ENCODE data around the gene MTX2. TPM values are rescaled to one million over a fixed set of nuclear protein-coding genes. Genes with fewer than 3 reads are reported as not detected.
A peak's percentile ranks its signal among the peaks of the same experiment; 100 is the strongest.
"Not testable (repeated sequence)": the region's sequence is repeated elsewhere in the genome, so short reads cannot be mapped to it uniquely, and the experiment has no call there.

MTX2 gene
- polyA plus RNA-seq, 1 donor = 38.7 TPM

GRCh38 chr2:176283291-176284068 lies 14.2 kb downstream of the MTX2 start:
- H3K4me3 ChIP-seq (ENCODE audit: low read length) = no peak overlapping the region
- no peaks in the 10 kb centered on the region for H3K36me3 ChIP-seq (ENCODE audit: control insufficient read depth, insufficient read depth, low read length)
- no peaks in the 10 kb centered on the region for H3K4me1 ChIP-seq (ENCODE audit: control insufficient read depth, insufficient read depth, low read length)
- 100% methylated on average over 1 of the region's 1 CpG for WGBS (ENCODE audit: insufficient coverage, low lambda C conversion rate)
- H3K27ac ChIP-seq (ENCODE audit: low read length) = no peak overlapping the region
- H3K27me3 ChIP-seq (ENCODE audit: control insufficient read depth, insufficient read depth, low read length) = no peaks in the 10 kb centered on the region
- no peak for DNase-seq
- H3K9me3 ChIP-seq (ENCODE audit: control insufficient read depth, low read depth, low read length) = no peaks in the 10 kb centered on the region

GRCh38 chr2:176284461-176285049 lies 15.3 kb downstream of the MTX2 start:
- Histone ChIP-seq H3K4me1 (ENCODE audit: control insufficient read depth, insufficient read depth, low read length) (no peaks in the 10 kb centered on the region), H3K27ac (ENCODE audit: low read length) (no peak overlapping the region), H3K9me3 (ENCODE audit: control insufficient read depth, low read depth, low read length) (no peaks in the 10 kb centered on the region), H3K36me3 (ENCODE audit: control insufficient read depth, insufficient read depth, low read length) (no peaks in the 10 kb centered on the region), H3K4me3 (ENCODE audit: low read length) (no peak overlapping the region), H3K27me3 (ENCODE audit: control insufficient read depth, insufficient read depth, low read length) (no peaks in the 10 kb centered on the region)
- WGBS (ENCODE audit: insufficient coverage, low lambda C conversion rate) = 100% methylated on average over 1 of the region's 1 CpG
- no peak for DNase-seq

- no peak for DNase-seq
- Histone ChIP-seq H3K27me3 (ENCODE audit: control insufficient read depth, insufficient read depth, low read length) (no peaks in the 10 kb centered on the region), H3K4me3 (ENCODE audit: low read length) (no peak overlapping the region), H3K9me3 (ENCODE audit: control insufficient read depth, low read depth, low read length) (no peaks in the 10 kb centered on the region), H3K4me1 (ENCODE audit: control insufficient read depth, insufficient read depth, low read length) (no peaks in the 10 kb centered on the region), H3K36me3 (ENCODE audit: control insufficient read depth, insufficient read depth, low read length) (no peaks in the 10 kb centered on the region), H3K27ac (ENCODE audit: low read length) (no peak overlapping the region)
Observed at GRCh38 chr2:176285321-176285720, 16.1 kb downstream of the MTX2 start.

- no peaks in the 10 kb centered on the region for H3K9me3 ChIP-seq (ENCODE audit: control insufficient read depth, low read depth, low read length)
- no peak overlapping the region for H3K4me3 ChIP-seq (ENCODE audit: low read length)
- DNase-seq = no peak
- H3K27me3 ChIP-seq (ENCODE audit: control insufficient read depth, insufficient read depth, low read length) = no peaks in the 10 kb centered on the region
- no peaks in the 10 kb centered on the region for H3K4me1 ChIP-seq (ENCODE audit: control insufficient read depth, insufficient read depth, low read length)
- 81% methylated on average over 3 of the region's 4 CpGs for WGBS (ENCODE audit: insufficient coverage, low lambda C conversion rate)
- H3K27ac ChIP-seq (ENCODE audit: low read length) = no peak overlapping the region
- no peaks in the 10 kb centered on the region for H3K36me3 ChIP-seq (ENCODE audit: control insufficient read depth, insufficient read depth, low read length)
Observed at GRCh38 chr2:176291335-176291734, 22.1 kb downstream of the MTX2 start.

GRCh38 chr2:176291809-176292283 lies 22.6 kb downstream of the MTX2 start:
- Histone ChIP-seq H3K36me3 (ENCODE audit: control insufficient read depth, insufficient read depth, low read length) (no peaks in the 10 kb centered on the region), H3K27ac (ENCODE audit: low read length) (no peak overlapping the region), H3K27me3 (ENCODE audit: control insufficient read depth, insufficient read depth, low read length) (no peaks in the 10 kb centered on the region), H3K9me3 (ENCODE audit: control insufficient read depth, low read depth, low read length) (no peaks in the 10 kb centered on the region), H3K4me1 (ENCODE audit: control insufficient read depth, insufficient read depth, low read length) (no peaks in the 10 kb centered on the region), H3K4me3 (ENCODE audit: low read length) (no peak overlapping the region)
- no peak for DNase-seq

- Histone ChIP-seq H3K27ac (ENCODE audit: low read length) (no peak overlapping the region), H3K4me3 (ENCODE audit: low read length) (no peak overlapping the region), H3K36me3 (ENCODE audit: control insufficient read depth, insufficient read depth, low read length) (no peaks in the 10 kb centered on the region), H3K4me1 (ENCODE audit: control insufficient read depth, insufficient read depth, low read length) (no peaks in the 10 kb centered on the region), H3K27me3 (ENCODE audit: control insufficient read depth, insufficient read depth, low read length) (no peaks in the 10 kb centered on the region), H3K9me3 (ENCODE audit: control insufficient read depth, low read depth, low read length) (no peaks in the 10 kb centered on the region)
- no peak for DNase-seq
- WGBS (ENCODE audit: insufficient coverage, low lambda C conversion rate) = no CpG with 5 or more reads among the region's 2 CpGs
Observed at GRCh38 chr2:176292608-176293007, 23.4 kb downstream of the MTX2 start.

GRCh38 chr2:176293334-176293733 lies 24.1 kb downstream of the MTX2 start:
- no peaks in the 10 kb centered on the region for H3K9me3 ChIP-seq (ENCODE audit: control insufficient read depth, low read depth, low read length)
- no CpG with 5 or more reads among the region's 3 CpGs for WGBS (ENCODE audit: insufficient coverage, low lambda C conversion rate)
- no peaks in the 10 kb centered on the region for H3K4me1 ChIP-seq (ENCODE audit: control insufficient read depth, insufficient read depth, low read length)
- H3K27ac ChIP-seq (ENCODE audit: low read length) = no peak overlapping the region
- H3K27me3 ChIP-seq (ENCODE audit: control insufficient read depth, insufficient read depth, low read length) = no peaks in the 10 kb centered on the region
- H3K4me3 ChIP-seq (ENCODE audit: low read length) = no peak overlapping the region
- H3K36me3 ChIP-seq (ENCODE audit: control insufficient read depth, insufficient read depth, low read length) = no peaks in the 10 kb centered on the region
- no peak for DNase-seq

- H3K9me3 ChIP-seq (ENCODE audit: control insufficient read depth, low read depth, low read length) = no peaks in the 10 kb centered on the region
- no CpG with 5 or more reads among the region's 3 CpGs for WGBS (ENCODE audit: insufficient coverage, low lambda C conversion rate)
- H3K4me3 ChIP-seq (ENCODE audit: low read length) = no peak overlapping the region
- H3K27me3 ChIP-seq (ENCODE audit: control insufficient read depth, insufficient read depth, low read length) = no peaks in the 10 kb centered on the region
- peak in 1 of 2 donors; percentile 43 for DNase-seq
- no peaks in the 10 kb centered on the region for H3K4me1 ChIP-seq (ENCODE audit: control insufficient read depth, insufficient read depth, low read length)
- H3K36me3 ChIP-seq (ENCODE audit: control insufficient read depth, insufficient read depth, low read length) = peaks cover 3% of the 10 kb centered on the region
- H3K27ac ChIP-seq (ENCODE audit: low read length) = no peak overlapping the region
Observed at GRCh38 chr2:176297067-176297466, 27.8 kb downstream of the MTX2 start.

- H3K4me1 ChIP-seq (ENCODE audit: control insufficient read depth, insufficient read depth, low read length) = no peaks in the 10 kb centered on the region
- H3K36me3 ChIP-seq (ENCODE audit: control insufficient read depth, insufficient read depth, low read length) = peaks cover 3% of the 10 kb centered on the region
- H3K9me3 ChIP-seq (ENCODE audit: control insufficient read depth, low read depth, low read length) = no peaks in the 10 kb centered on the region
- H3K4me3 ChIP-seq (ENCODE audit: low read length) = no peak overlapping the region
- no peak overlapping the region for H3K27ac ChIP-seq (ENCODE audit: low read length)
- 100% methylated on average over 1 of the region's 1 CpG for WGBS (ENCODE audit: insufficient coverage, low lambda C conversion rate)
- no peaks in the 10 kb centered on the region for H3K27me3 ChIP-seq (ENCODE audit: control insufficient read depth, insufficient read depth, low read length)
- no peak for DNase-seq
Observed at GRCh38 chr2:176297737-176298136, 28.5 kb downstream of the MTX2 start.

- no CpG with 5 or more reads among the region's 1 CpG for WGBS (ENCODE audit: insufficient coverage, low lambda C conversion rate)
- DNase-seq; H3K36me3 ChIP-seq (ENCODE audit: control insufficient read depth, insufficient read depth, low read length); H3K27ac ChIP-seq (ENCODE audit: low read length); H3K4me1 ChIP-seq (ENCODE audit: control insufficient read depth, insufficient read depth, low read length); H3K9me3 ChIP-seq (ENCODE audit: control insufficient read depth, low read depth, low read length); H3K27me3 ChIP-seq (ENCODE audit: control insufficient read depth, insufficient read depth, low read length); H3K4me3 ChIP-seq (ENCODE audit: low read length): not testable (repeated sequence)
Observed at GRCh38 chr2:176306020-176306419, 36.8 kb downstream of the MTX2 start.

- Histone ChIP-seq H3K27me3 (ENCODE audit: control insufficient read depth, insufficient read depth, low read length) (no peaks in the 10 kb centered on the region), H3K4me3 (ENCODE audit: low read length) (no peak overlapping the region), H3K9me3 (ENCODE audit: control insufficient read depth, low read depth, low read length) (no peaks in the 10 kb centered on the region), H3K4me1 (ENCODE audit: control insufficient read depth, insufficient read depth, low read length) (no peaks in the 10 kb centered on the region), H3K36me3 (ENCODE audit: control insufficient read depth, insufficient read depth, low read length) (peaks cover 3% of the 10 kb centered on the region), H3K27ac (ENCODE audit: low read length) (no peak overlapping the region)
- no peak for DNase-seq
Observed at GRCh38 chr2:176317199-176317598, 48.0 kb downstream of the MTX2 start.

All from large intestine (tissue), 3 donors.